Trophoblast cell (in vitro differentiated cells and primary cell): Measurements from ENCODE around the gene RRP36.
"Not testable (repeated sequence)": the region's sequence is repeated elsewhere in the genome, so short reads cannot be mapped to it uniquely, and the experiment has no call there.

Experiments used
- DNase-seq, 2 donors: peaks; one replicate each; pipeline ENCODE4 v3.0.0-alpha.2; 2016
- H2AFZ ChIP-seq: 2 replicates; pipeline ENCODE4 v1.6.1; 2013; ENCODE audit warnings: low read length, moderate library complexity, mild to moderate bottlenecking; ENCODE audit not compliant: insufficient read depth, poor library complexity
- H2AK5ac ChIP-seq: 2 replicates; pipeline ENCODE4 v1.6.1; 2013; ENCODE audit warnings: mild to moderate bottlenecking, low read length
- H2BK120ac ChIP-seq: 2 replicates; pipeline ENCODE4 v1.6.1; 2013; ENCODE audit warnings: low read length, mild to moderate bottlenecking, moderate library complexity; ENCODE audit not compliant: insufficient read depth, poor library complexity
- H2BK12ac ChIP-seq: 2 replicates; pipeline ENCODE4 v1.6.1; 2013; ENCODE audit warnings: mild to moderate bottlenecking, low read length, moderate library complexity
- H2BK5ac ChIP-seq: 2 replicates; pipeline ENCODE4 v1.6.1; 2013; ENCODE audit warnings: low read length, low read depth, moderate library complexity, mild to moderate bottlenecking; ENCODE audit not compliant: poor library complexity
- H3K14ac ChIP-seq: 2 replicates; pipeline ENCODE4 v1.6.1; 2013; ENCODE audit warnings: mild to moderate bottlenecking, low read length
- H3K18ac ChIP-seq: 2 replicates; pipeline ENCODE4 v1.6.1; 2013; ENCODE audit warnings: mild to moderate bottlenecking, low read length
- H3K23ac ChIP-seq: 2 replicates; pipeline ENCODE4 v1.6.1; 2013; ENCODE audit warnings: low read length
- H3K27ac ChIP-seq: 2 replicates; pipeline ENCODE4 v1.5.1; 2013; ENCODE audit warnings: low read depth, mild to moderate bottlenecking, inconsistent platforms, low read length, moderate library complexity
- H3K27me3 ChIP-seq: 2 replicates; pipeline ENCODE4 v1.6.1; 2013; ENCODE audit warnings: inconsistent platforms, mild to moderate bottlenecking, low read length, moderate library complexity; ENCODE audit not compliant: insufficient read depth
- H3K36me3 ChIP-seq, 2 experiments: 1 replicate in 1 of 2; 2 replicates in 1 of 2; pipeline ENCODE4 v1.6.1; 2013; ENCODE audit warnings: low read length in 2 of 2, mild to moderate bottlenecking in 2 of 2, moderate library complexity in 1 of 2; ENCODE audit not compliant: insufficient read depth in 2 of 2, control insufficient read depth in 1 of 2
- H3K4ac ChIP-seq: 2 replicates; pipeline ENCODE4 v1.6.1; 2013; ENCODE audit warnings: low read depth, mild to moderate bottlenecking, low read length, moderate library complexity
- H3K4me1 ChIP-seq, 2 experiments: 1 replicate in 1 of 2; 2 replicates in 1 of 2; pipeline ENCODE4 v1.6.1; 2013; ENCODE audit warnings: low read length in 2 of 2, mild to moderate bottlenecking in 2 of 2, moderate library complexity in 1 of 2; ENCODE audit not compliant: insufficient read depth in 2 of 2, control insufficient read depth in 1 of 2
- H3K4me2 ChIP-seq: 2 replicates; pipeline ENCODE4 v1.6.1; 2013; ENCODE audit warnings: inconsistent platforms, mild to moderate bottlenecking, low read length, moderate library complexity
- H3K4me3 ChIP-seq: 2 replicates; pipeline ENCODE4 v1.5.1; 2013; ENCODE audit warnings: mild to moderate bottlenecking, low read depth, low read length, inconsistent platforms
- H3K79me1 ChIP-seq: one replicate; pipeline ENCODE4 v1.6.1; 2013; ENCODE audit warnings: low read length
- H3K79me2 ChIP-seq: 2 replicates; pipeline ENCODE4 v1.6.1; 2013; ENCODE audit warnings: low read length, mild to moderate bottlenecking; ENCODE audit not compliant: control insufficient read depth, insufficient read depth, poor library complexity
- H3K9ac ChIP-seq: 2 replicates; pipeline ENCODE4 v1.6.1; 2013; ENCODE audit warnings: mild to moderate bottlenecking, low read length
- H3K9me3 ChIP-seq: 2 replicates; pipeline ENCODE4 v1.6.1; 2013; ENCODE audit warnings: low read depth, mild to moderate bottlenecking, control low read depth, inconsistent platforms, low read length; ENCODE audit not compliant: insufficient read depth
- H4K12ac ChIP-seq: 2 replicates; pipeline ENCODE4 v1.6.1; 2013; ENCODE audit warnings: low read depth, mild to moderate bottlenecking, low read length, moderate library complexity
- H4K8ac ChIP-seq: 2 replicates; pipeline ENCODE4 v1.6.1; 2013; ENCODE audit warnings: low read depth, mild to moderate bottlenecking, low read length, moderate library complexity
- H4K91ac ChIP-seq: one replicate; pipeline ENCODE4 v1.6.1; 2013; ENCODE audit warnings: low read depth, mild to moderate bottlenecking, low read length, moderate library complexity
- WGBS: extraction: QIAGEN DNeasy Blood & Tissue Kit; methylation state at CpG from one replicate; pipeline ENCODE4 v1.1.7; 2013; ENCODE audit warnings: missing lambda C conversion rate; ENCODE audit not compliant: insufficient read length, insufficient coverage; ENCODE audit errors: extremely low coverage; 5-methylcytosine and 5-hydroxymethylcytosine counted together

RRP36 gene

GRCh38 chr6:42989923-42990322, 31.5 kb upstream of the RRP36 start:
- no CpG with 5 or more reads among the region's 5 CpGs for WGBS
- no peak overlapping the region for H4K12ac ChIP-seq
- no peak overlapping the region for H4K8ac ChIP-seq
- DNase-seq, result no peak
- no peak overlapping the region for H2AK5ac ChIP-seq
- H3K4me2 ChIP-seq, result no peak overlapping the region
- no peak overlapping the region for H3K9ac ChIP-seq
- H3K9me3 ChIP-seq, result peaks cover 2% of the 10 kb centered on the region
- H3K18ac ChIP-seq, result no peak overlapping the region
- no peaks in the 10 kb centered on the region for H3K79me1 ChIP-seq
- H2BK5ac ChIP-seq, result no peak overlapping the region
- H2BK12ac ChIP-seq, result no peak overlapping the region
- H4K91ac ChIP-seq, result no peak overlapping the region
- H2BK120ac ChIP-seq, result no peak overlapping the region
- H3K79me2 ChIP-seq, result no peaks in the 10 kb centered on the region
- no peak overlapping the region for H3K4ac ChIP-seq
- no peak overlapping the region for H3K4me3 ChIP-seq
- no peaks in the 10 kb centered on the region for H3K27me3 ChIP-seq
- peaks cover 9 to 17% of the 10 kb centered on the region in 2 experiments for H3K36me3 ChIP-seq
- peaks cover 3 to 5% of the 10 kb centered on the region in 2 experiments for H3K4me1 ChIP-seq
- no peak overlapping the region for H3K27ac ChIP-seq
- no peak overlapping the region for H2AFZ ChIP-seq
- no peak overlapping the region for H3K23ac ChIP-seq
- H3K14ac ChIP-seq, result no peak overlapping the region

- Histone ChIP-seq H4K91ac (no peak overlapping the region), H3K79me1 (no peaks in the 10 kb centered on the region), H2BK5ac (no peak overlapping the region), H2AK5ac (no peak overlapping the region), H2AFZ (no peak overlapping the region), H3K4me3 (no peak overlapping the region), H3K9ac (no peak overlapping the region), H3K36me3 (peaks cover 10 to 17% of the 10 kb centered on the region in 2 experiments), H4K8ac (no peak overlapping the region), H3K23ac (no peak overlapping the region), H3K27me3 (no peaks in the 10 kb centered on the region), H3K14ac (no peak overlapping the region), H3K79me2 (no peaks in the 10 kb centered on the region), H2BK12ac (no peak overlapping the region), H3K4ac (no peak overlapping the region), H3K9me3 (peaks cover 2% of the 10 kb centered on the region), H2BK120ac (no peak overlapping the region), H3K27ac (no peak overlapping the region), H3K4me2 (no peak overlapping the region), H3K18ac (no peak overlapping the region), H4K12ac (no peak overlapping the region), H3K4me1 (no peaks in the 10 kb centered on the region)
- DNase-seq, result no peak
- no CpG with 5 or more reads among the region's 2 CpGs for WGBS
Observed at GRCh38 chr6:42993445-42993844, 28.0 kb upstream of the RRP36 start.

GRCh38 chr6:42996513-42996912, 24.9 kb upstream of the RRP36 start:
- no peak overlapping the region for H4K8ac ChIP-seq
- no peaks in the 10 kb centered on the region for H3K79me1 ChIP-seq
- H3K4ac ChIP-seq, result no peak overlapping the region
- H4K12ac ChIP-seq, result no peak overlapping the region
- H3K27ac ChIP-seq, result no peak overlapping the region
- no peak overlapping the region for H3K18ac ChIP-seq
- no peak overlapping the region for H3K9ac ChIP-seq
- no peaks in the 10 kb centered on the region for H3K27me3 ChIP-seq
- H2BK120ac ChIP-seq, result no peak overlapping the region
- H3K4me1 ChIP-seq, result no peaks in the 10 kb centered on the region
- H3K23ac ChIP-seq, result no peak overlapping the region
- no peak for DNase-seq
- H3K9me3 ChIP-seq, result no peaks in the 10 kb centered on the region
- no peak overlapping the region for H3K14ac ChIP-seq
- no peaks in the 10 kb centered on the region for H3K79me2 ChIP-seq
- H3K4me3 ChIP-seq, result no peak overlapping the region
- no peak overlapping the region for H2AFZ ChIP-seq
- no peak overlapping the region for H2BK5ac ChIP-seq
- peaks cover 2 to 4% of the 10 kb centered on the region in 2 experiments for H3K36me3 ChIP-seq
- no peak overlapping the region for H2AK5ac ChIP-seq
- no peak overlapping the region for H3K4me2 ChIP-seq
- no peak overlapping the region for H2BK12ac ChIP-seq
- H4K91ac ChIP-seq, result no peak overlapping the region

GRCh38 chr6:42998205-42998604, 23.2 kb upstream of the RRP36 start:
- not testable (repeated sequence) for H3K9ac ChIP-seq, DNase-seq, H4K8ac ChIP-seq, H4K91ac ChIP-seq, H3K79me1 ChIP-seq, H3K23ac ChIP-seq, H2BK120ac ChIP-seq, H3K4ac ChIP-seq, H3K36me3 ChIP-seq, H3K79me2 ChIP-seq, H4K12ac ChIP-seq, H2BK5ac ChIP-seq, H3K4me2 ChIP-seq, H3K4me3 ChIP-seq, H3K9me3 ChIP-seq, H2AFZ ChIP-seq, H3K18ac ChIP-seq, H3K4me1 ChIP-seq, H2BK12ac ChIP-seq, H3K27me3 ChIP-seq, H3K27ac ChIP-seq, H3K14ac ChIP-seq, H2AK5ac ChIP-seq
- no CpG with 5 or more reads among the region's 9 CpGs for WGBS
